PC-3 (cell line): ENCODE measurements around the gene SPSB3. TPM values are rescaled to one million over a fixed set of nuclear protein-coding genes. Genes with fewer than 3 reads are reported as not detected.

Experiments used
- ATAC-seq: fragments of 200-7000 bp; cut with Tn5 transposase; 2 replicates; pipeline ENCODE4 v1.9.1; 2020; ENCODE audit warnings: mild to moderate bottlenecking, moderate library complexity
- BruUV-seq: library from RNA; stranded (reverse); fragments of 400-500 nt; replicated peaks from 2 replicates; lab custom pipeline; 2021; lab: Mats Ljungman, UMichigan
- CTCF ChIA-PET: fragments of 300-600 bp; sonication (Branson Sonifier 250); formaldehyde crosslinking; loops from one replicate; lab custom pipeline; 2022; ENCODE audit warnings: antibody characterized with exemption; lab: Charles Lee
- POLR2A ChIA-PET: fragments of 300-600 bp; sonication (Branson Sonifier 250); formaldehyde crosslinking; loops from one replicate; lab custom pipeline; 2022; ENCODE audit warnings: antibody characterized with exemption; ENCODE audit not compliant: unreplicated experiment; lab: Charles Lee
- DNase-seq: peaks from one replicate; pipeline ENCODE4 v3.0.0-alpha.2; 2015
- H2AFZ ChIP-seq: fragments of 300-600 bp; sonication (generic); 2 replicates; pipeline ENCODE4 v1.6.0; 2016; ENCODE audit warnings: antibody characterized with exemption, low read length
- H3F3A ChIP-seq: fragments of 300-600 bp; sonication (generic); one replicate; pipeline ENCODE4 v1.6.0; 2017; ENCODE audit warnings: antibody characterized with exemption, low read length, control low read depth, mild to moderate bottlenecking; ENCODE audit not compliant: unreplicated experiment
- H3K27ac ChIP-seq: fragments of 300-600 bp; sonication (generic); 2 replicates; pipeline ENCODE4 v1.5.1; 2016; ENCODE audit warnings: mild to moderate bottlenecking, low read length
- H3K27me3 ChIP-seq: fragments of 300-600 bp; sonication (generic); 2 replicates; pipeline ENCODE4 v1.6.1; 2016; ENCODE audit warnings: low read length, mixed read lengths
- H3K36me3 ChIP-seq: fragments of 300-600 bp; sonication (generic); 2 replicates; pipeline ENCODE4 v1.6.1; 2016; ENCODE audit warnings: low read depth, mixed run types, low read length, mixed read lengths
- H3K4me1 ChIP-seq: fragments of 300-600 bp; sonication (generic); 2 replicates; pipeline ENCODE4 v1.5.1; 2016; ENCODE audit warnings: low read length; ENCODE audit not compliant: insufficient read depth
- H3K4me2 ChIP-seq: fragments of 300-600 bp; sonication (generic); 2 replicates; pipeline ENCODE4 v1.6.0; 2016; ENCODE audit warnings: low read length
- H3K4me3 ChIP-seq: fragments of 300-600 bp; sonication (generic); 2 replicates; pipeline ENCODE4 v1.5.1; 2016; ENCODE audit warnings: mild to moderate bottlenecking, low read length, mixed read lengths
- H3K79me2 ChIP-seq: fragments of 300-600 bp; sonication (generic); 2 replicates; pipeline ENCODE4 v1.6.1; 2017; ENCODE audit warnings: low read length, mixed read lengths
- H3K9ac ChIP-seq: fragments of 300-600 bp; sonication (generic); 2 replicates; pipeline ENCODE4 v1.6.0; 2016; ENCODE audit warnings: mild to moderate bottlenecking, low read length
- H3K9me2 ChIP-seq: fragments of 300-600 bp; sonication (generic); replicated peaks from 2 replicates; pipeline ENCODE4 v1.6.1; 2016; ENCODE audit warnings: mixed run types, low read length, mixed read lengths
- H3K9me3 ChIP-seq: fragments of 300-600 bp; sonication (generic); 2 replicates; pipeline ENCODE4 v1.6.1; 2016; ENCODE audit warnings: low read length, mixed read lengths
- H4K20me1 ChIP-seq: fragments of 300-600 bp; sonication (generic); 2 replicates; pipeline ENCODE4 v1.6.1; 2016; ENCODE audit warnings: low read length, mixed read lengths
- CTCF ChIP-seq: fragments of 300-600 bp; sonication (generic); conservative IDR thresholded peaks from 2 replicates; pipeline ENCODE4 v1.5.1; 2017; ENCODE audit warnings: antibody characterized with exemption, low read depth, mild to moderate bottlenecking, low read length
- EZH2 ChIP-seq: fragments of 300-600 bp; sonication (generic); IDR thresholded peaks from one replicate; pipeline ENCODE4 v1.6.1; 2017; ENCODE audit warnings: antibody characterized with exemption, mild to moderate bottlenecking, low read length; ENCODE audit not compliant: unreplicated experiment
- EZH2phosphoT487 ChIP-seq: fragments of 300-600 bp; sonication (generic); IDR thresholded peaks from 2 replicates; pipeline ENCODE4 v1.6.1; 2018; ENCODE audit warnings: mild to moderate bottlenecking, antibody characterized with exemption, low read length, borderline replicate concordance
- intact Hi-C: fragments of 100-400 bp; cut with micrococcal nuclease; formaldehyde crosslinking; loops from 2 replicates; pipeline ENCODE4 v1.9.0; 2023
- total RNA-seq: library from RNA; depleted of rRNA; stranded (reverse); fragments of >200 nt; gene quantifications from 2 replicates; pipeline ENCODE4 v1.2.3, GENCODE V29; 2014

The SPSB3 gene
- total RNA-seq, 1 experiment from 2014 or later = 27.4 TPM

DNA sequence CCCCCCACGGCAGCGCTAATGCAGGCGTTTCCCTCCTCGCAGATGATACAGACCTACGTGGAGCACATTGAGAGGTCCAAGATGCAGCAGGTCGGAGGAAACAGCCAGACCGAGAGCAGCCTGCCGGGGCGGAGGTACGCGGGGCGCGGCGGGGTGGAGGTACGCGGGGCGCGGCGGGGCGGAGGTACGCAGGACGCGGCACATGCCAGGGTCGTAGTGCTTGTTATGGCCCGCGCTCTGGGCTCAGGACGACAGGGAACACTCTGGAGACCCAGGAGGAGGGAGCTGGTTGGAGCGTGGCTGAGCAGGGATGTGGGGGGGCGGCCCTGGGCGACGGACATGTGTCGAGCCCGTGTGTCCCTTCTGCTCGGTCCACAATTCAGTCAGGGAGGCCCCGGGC, 52.9 kb downstream of the SPSB3 start:
- CTCF ChIA-PET = no interaction called here
- no peak overlapping the region for H3K4me2 ChIP-seq
- ATAC-seq (no peak), DNase-seq (no peak)
- intact Hi-C loops = no loop called here
- H4K20me1 ChIP-seq = no peaks in the 10 kb centered on the region
- POLR2A ChIA-PET = no interaction called here
- BruUV-seq = no TSS peak
- no peaks in the 10 kb centered on the region for H3K9me2 ChIP-seq
- peaks cover 2% of the 10 kb centered on the region; the same call in 1 of the 2 replicates for H3K79me2 ChIP-seq
- no peak overlapping the region for H2AFZ ChIP-seq
- 0 out of 2 replicates have a peak, but pooled peaks cover under 1% of the 10 kb centered on the region for H3K36me3 ChIP-seq
- H3K4me3 ChIP-seq = no peak overlapping the region
- H3K9me3 ChIP-seq = no peaks in the 10 kb centered on the region
- no peak for TF ChIP-seq CTCF
- TF ChIP-seq EZH2 = no peak
- TF ChIP-seq EZH2phosphoT487 = no peak
- no peak overlapping the region for H3K9ac ChIP-seq
- H3K4me1 ChIP-seq = no peaks in the 10 kb centered on the region
- no peaks in the 10 kb centered on the region for H3K27me3 ChIP-seq
- H3F3A ChIP-seq = no peaks in the 10 kb centered on the region
- H3K27ac ChIP-seq = no peak overlapping the region

DNA sequence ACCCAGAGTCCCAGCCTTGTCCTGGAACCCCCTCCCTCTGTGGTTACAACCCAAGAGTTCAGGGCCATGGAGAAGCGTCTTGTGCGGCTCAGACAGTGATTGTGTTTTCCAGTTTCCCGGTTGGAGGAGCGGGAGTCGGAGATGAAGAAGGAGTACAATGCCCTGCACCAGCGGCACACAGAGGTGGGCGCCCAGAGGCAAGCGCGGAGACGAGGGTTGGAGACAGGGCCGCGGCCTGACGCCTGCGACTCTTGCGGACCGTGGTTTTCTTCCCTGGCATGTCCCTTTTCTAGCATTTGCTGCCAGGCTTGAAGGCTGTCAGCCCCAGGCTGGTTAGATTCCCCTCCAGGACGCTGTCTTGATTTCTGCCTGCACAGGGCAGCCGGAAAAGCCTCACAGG, 53.3 kb downstream of the SPSB3 start:
- Histone ChIP-seq H2AFZ (no peak overlapping the region), H3K4me2 (no peak overlapping the region), H3K4me1 (no peaks in the 10 kb centered on the region), H3K36me3 (no peaks in the 10 kb centered on the region), H3K27me3 (no peaks in the 10 kb centered on the region), H3K4me3 (no peak overlapping the region), H3K27ac (no peak overlapping the region), H3K79me2 (peaks cover 6% of the 10 kb centered on the region; the same call in 1 of the 2 replicates), H3K9me2 (no peaks in the 10 kb centered on the region), H3F3A (no peaks in the 10 kb centered on the region), H3K9ac (no peak overlapping the region), H3K9me3 (no peaks in the 10 kb centered on the region), H4K20me1 (no peaks in the 10 kb centered on the region)
- ChIA-PET POLR2A (no interaction called here), CTCF (no interaction called here)
- no TSS peak for BruUV-seq
- ATAC-seq = no peak
- no peak for DNase-seq
- no peak for TF ChIP-seq EZH2phosphoT487
- TF ChIP-seq EZH2 = no peak
- TF ChIP-seq CTCF = no peak
- intact Hi-C loops = no loop called here

GRCh38 chr16:1727651-1728624, 54.4 kb downstream of the SPSB3 start:
- CTCF ChIA-PET = no interaction called here
- intact Hi-C loops = no loop called here

More at GRCh38 chr16:1727651-1728624, 54.4 kb downstream of the SPSB3 start:
- POLR2A ChIA-PET = no interaction called here
- Histone ChIP-seq H3K27me3 (no peaks in the 10 kb centered on the region), H3K79me2 (peaks cover 17% of the 10 kb centered on the region), H3K36me3 (no peaks in the 10 kb centered on the region), H3K9me3 (no peaks in the 10 kb centered on the region), H3K4me2 (no peak overlapping the region), H3F3A (no peaks in the 10 kb centered on the region), H3K9ac (no peak overlapping the region), H3K9me2 (no peaks in the 10 kb centered on the region), H2AFZ (no peak overlapping the region), H3K4me1 (peaks cover 6% of the 10 kb centered on the region; the same call in 1 of the 2 replicates), H4K20me1 (no peaks in the 10 kb centered on the region), H3K4me3 (no peak overlapping the region), H3K27ac (no peak overlapping the region)
- no TSS peak for BruUV-seq
- DNase-seq (no peak), ATAC-seq (no peak)
- TF ChIP-seq CTCF (no peak), EZH2phosphoT487 (no peak), EZH2 (no peak)
